Measurements from ENCODE around the gene PPP6R3. TPM values are rescaled to one million over a fixed set of nuclear protein-coding genes. Genes with fewer than 3 reads are reported as not detected.

Gene PPP6R3
- total and polyA plus RNA-seq, 2 of the 8 experiments (the other 6 are each of a cell fraction or from before 2014, with no cell fraction given), result 44.6 to 150 TPM

GRCh38 chr11:68657021-68657780 lies 196.6 kb downstream of the PPP6R3 start (continued):
- TF ChIP-seq YY1 (IDR thresholded peaks at IDR 0.05; ENCODE audit: low read depth, low read length), result no peak
- no peak for TF ChIP-seq BCL11A (IDR thresholded peaks at IDR 0.05; ENCODE audit: low read depth in 2 of 2, low read length in 2 of 2)
